GM12801 (cell line): Measurements from ENCODE around the gene NMT2.

Experiments
- CTCF ChIP-seq: IDR thresholded peaks from one replicate; pipeline ENCODE4 v1.5.1; 2011; ENCODE audit warnings: control low read depth; ENCODE audit not compliant: insufficient read length; ENCODE audit errors: extremely low read depth

NMT2 gene

GRCh38 chr10:15189133-15189885, 20.8 kb upstream of the NMT2 start:
- no peak for TF ChIP-seq CTCF

GRCh38 chr10:15188603-15189002, 20.1 kb upstream of the NMT2 start:
- no peak for TF ChIP-seq CTCF

GRCh38 chr10:15183689-15184481, 15.4 kb upstream of the NMT2 start:
- TF ChIP-seq CTCF, result no peak

- TF ChIP-seq CTCF, result no peak
Observed at GRCh38 chr10:15182540-15183207, 14.2 kb upstream of the NMT2 start.

- TF ChIP-seq CTCF, result no peak
Observed at GRCh38 chr10:15181576-15182156, 13.2 kb upstream of the NMT2 start.

- TF ChIP-seq CTCF, result no peak
Observed at GRCh38 chr10:15180736-15181135, 12.2 kb upstream of the NMT2 start.

GRCh38 chr10:15176269-15176668, 7.8 kb upstream of the NMT2 start:
- TF ChIP-seq CTCF, result no peak
